ENCODE measurements around the gene SEC16A.

SEC16A gene

DNA sequence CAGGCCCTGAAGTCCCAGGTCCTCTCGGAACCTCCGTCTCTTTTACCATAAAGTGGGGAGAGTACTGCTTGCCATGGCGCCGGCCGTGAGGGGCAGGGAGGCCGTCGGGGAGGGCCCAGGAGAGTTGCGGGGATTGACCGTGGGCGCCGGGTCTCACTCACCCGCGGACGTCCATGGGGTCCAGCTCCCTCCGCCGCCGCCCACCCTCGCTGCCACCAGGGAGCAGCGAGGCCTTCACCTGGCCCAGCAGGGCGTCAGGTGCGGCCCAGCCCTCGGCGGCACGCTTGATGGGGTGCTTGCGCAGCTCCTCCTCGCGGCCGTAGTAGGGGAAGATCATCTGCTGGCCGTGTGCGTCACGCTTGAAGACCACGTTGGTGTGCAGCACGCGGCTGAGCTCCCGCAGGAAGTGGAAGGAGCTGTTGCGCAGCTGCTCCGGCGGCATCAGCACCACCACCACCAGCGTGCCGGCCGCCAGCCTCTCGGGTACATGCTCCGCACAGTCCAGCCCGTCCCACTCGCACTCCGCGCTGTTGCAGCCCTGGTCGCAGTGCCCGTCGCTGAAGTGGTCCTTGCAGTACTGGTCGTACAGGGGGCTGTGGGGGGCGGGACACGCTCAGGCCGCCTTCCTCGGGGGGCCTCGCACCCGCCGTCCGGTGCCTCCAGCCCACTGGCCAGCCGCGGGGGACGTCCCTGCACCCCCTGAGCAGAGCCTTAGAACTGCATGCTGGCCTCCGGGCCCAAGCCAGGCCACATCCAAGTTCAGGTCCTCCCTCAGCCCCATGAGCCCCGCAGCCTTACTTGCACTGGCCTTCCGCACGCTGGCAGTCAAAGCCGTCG lies 21.9 kb upstream of the SEC16A start:
- no peak for DNase-seq (ENCODE audit: low spot score)

DNA sequence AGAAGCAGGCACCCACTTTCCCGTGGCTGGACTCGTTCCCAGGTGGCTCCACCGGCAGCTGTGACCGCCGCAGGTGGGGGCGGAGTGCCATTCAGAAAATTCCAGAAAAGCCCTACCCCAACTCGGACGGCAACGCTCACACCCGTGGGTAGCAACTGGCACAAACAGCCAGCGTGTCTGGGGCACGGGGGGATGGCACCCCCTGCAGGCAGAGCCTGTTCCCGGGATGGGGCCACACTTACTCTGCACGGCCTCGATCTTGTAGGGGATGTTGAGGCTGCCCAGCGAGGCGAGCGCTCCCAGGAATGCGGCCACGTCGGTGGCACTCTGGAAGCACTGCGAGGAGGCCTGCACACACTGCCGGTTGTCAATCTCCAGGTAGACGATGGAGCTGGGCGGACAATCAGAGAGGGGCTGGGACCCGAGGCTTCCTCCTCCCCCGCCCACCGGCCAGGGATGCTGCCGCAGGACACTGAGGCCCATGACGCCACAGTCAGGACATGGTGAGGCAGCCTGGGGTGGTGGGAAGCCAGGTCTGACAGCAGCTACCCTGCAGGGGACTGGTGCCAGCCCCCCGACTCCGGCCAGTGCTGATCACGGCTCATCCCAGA lies 20.2 kb upstream of the SEC16A start:
- DNase-seq (ENCODE audit: low spot score) = no peak

DNA sequence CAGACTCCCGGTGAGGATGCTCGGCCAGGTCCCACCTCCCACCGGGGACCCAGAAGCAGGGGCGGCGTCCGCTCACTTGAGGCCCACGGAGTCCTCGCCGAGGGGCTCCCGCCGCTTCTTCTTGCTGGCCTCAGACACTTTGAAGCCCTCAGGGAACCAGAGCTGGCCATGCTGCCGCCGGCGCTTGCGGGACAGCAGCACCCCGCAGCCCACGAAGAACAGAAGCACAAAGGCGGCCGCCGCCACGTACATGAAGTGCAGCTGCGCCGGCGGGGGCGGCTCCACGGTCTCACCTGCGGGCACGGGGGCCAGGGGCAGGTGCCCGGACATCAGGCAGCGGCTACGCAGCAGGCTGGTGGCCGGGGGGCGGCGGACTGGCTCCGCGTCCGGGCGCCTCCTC lies 19.4 kb upstream of the SEC16A start:
- DNase-seq (ENCODE audit: low spot score) = no peak

DNA sequence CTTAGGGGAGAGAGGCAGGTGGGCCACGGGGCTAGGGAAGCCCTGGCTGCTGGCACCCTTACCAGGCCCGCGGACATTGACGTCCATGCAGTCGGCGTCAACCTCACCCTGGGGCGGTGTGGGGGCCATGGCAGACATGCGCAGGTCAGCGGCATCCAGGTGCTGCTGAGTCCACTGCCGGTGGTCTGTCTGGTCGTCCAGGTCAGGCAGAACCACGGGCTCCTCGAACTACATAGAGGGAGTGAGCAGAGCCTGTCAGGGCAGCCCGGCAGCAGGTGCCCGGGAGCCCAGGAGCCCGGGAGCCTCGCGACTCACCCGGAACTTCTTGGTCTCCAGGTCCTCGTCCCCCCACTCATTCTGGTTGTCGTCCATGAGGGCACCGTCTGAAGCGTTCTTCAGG lies 18.8 kb upstream of the SEC16A start:
- no peak for DNase-seq (ENCODE audit: low spot score)

DNA sequence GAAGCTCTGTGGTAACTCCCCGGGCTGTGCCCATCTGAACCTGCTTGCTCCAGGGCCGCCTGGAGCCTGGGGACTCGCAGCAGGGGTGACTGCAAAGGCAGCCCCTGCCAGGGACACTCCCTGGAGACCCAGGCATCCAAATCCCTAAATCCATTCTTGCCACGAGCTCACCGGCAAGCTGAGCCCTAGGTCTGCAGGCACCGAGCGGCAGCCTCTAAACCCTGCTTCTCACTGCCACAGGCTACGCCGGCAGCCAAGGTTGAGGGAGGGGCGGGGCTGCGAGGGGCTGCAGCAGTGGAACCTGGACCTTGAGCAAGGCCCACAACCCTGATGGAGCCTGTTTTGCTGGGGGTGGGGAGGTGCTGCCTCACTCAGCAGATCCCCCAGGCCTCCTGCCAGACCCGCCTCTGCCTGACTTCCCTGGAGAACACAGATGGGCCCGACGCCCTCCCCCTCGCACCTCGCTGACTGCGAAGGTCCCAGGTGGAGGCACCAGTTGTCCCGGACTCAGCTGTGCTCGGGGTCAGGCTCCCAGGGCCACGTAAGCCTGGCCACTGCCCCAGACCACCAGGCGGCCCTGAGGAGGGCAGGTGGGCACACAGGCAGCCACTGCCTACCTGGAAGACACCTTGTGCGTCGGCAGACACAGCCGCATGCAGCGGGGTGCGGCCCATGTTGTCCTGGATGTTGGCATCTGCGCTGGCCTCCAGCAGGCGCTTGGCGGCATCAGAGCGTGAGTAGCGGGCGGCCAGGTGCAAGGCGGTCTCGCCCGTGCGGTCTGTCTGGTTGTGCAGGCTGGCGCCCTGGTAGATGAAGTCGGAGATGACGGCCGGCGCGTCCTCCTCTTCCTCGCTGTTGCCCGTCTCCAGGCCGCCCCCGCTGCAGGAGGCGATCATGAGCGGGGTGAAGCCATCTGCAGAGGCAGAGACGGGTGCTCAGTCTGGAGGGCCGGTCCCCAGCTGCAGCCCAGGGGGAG lies 17.4 kb upstream of the SEC16A start:
- DNase-seq (ENCODE audit: low spot score) = no peak

DNA sequence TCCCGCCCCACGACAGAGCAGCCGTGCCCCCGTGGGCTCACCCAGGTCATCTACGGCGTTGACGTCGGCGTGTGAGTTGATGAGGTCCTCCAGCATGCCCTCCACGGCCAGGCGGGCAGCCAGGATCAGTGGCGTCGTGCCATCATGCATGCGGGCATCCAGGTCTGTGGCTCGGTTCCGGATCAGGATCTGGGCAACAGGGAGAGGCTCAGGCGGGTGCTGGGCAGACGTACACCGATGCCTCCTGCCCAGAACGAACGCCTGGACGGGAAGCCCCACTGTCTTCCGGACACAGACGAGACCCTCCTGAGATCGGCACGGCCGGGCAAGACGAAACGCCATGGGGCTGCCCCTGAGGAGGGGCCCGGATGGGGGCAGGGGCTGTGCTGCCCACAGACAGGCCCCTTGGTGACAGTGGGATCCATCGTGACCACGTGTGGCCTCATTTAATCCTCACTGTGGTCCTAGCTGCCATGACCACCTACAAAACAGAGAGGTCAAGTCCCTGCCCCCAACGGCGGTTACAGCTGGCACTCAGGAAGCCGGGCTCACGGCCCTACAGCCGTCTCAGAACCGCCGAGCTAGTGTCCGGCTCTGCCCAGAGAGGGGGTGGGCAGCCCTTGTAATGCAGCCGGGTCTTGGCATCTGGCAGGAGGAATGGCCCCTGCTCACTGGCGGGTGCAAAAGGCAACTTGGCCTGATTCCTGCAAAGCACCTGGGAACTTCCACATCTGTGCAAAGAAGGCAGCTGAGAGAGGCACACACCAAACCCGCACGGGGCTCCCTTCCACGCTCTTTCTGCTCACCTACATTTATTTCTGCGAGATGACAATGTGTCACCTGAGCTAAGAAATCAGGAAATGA lies 16.5 kb upstream of the SEC16A start:
- no peak for DNase-seq (ENCODE audit: low spot score)

DNA sequence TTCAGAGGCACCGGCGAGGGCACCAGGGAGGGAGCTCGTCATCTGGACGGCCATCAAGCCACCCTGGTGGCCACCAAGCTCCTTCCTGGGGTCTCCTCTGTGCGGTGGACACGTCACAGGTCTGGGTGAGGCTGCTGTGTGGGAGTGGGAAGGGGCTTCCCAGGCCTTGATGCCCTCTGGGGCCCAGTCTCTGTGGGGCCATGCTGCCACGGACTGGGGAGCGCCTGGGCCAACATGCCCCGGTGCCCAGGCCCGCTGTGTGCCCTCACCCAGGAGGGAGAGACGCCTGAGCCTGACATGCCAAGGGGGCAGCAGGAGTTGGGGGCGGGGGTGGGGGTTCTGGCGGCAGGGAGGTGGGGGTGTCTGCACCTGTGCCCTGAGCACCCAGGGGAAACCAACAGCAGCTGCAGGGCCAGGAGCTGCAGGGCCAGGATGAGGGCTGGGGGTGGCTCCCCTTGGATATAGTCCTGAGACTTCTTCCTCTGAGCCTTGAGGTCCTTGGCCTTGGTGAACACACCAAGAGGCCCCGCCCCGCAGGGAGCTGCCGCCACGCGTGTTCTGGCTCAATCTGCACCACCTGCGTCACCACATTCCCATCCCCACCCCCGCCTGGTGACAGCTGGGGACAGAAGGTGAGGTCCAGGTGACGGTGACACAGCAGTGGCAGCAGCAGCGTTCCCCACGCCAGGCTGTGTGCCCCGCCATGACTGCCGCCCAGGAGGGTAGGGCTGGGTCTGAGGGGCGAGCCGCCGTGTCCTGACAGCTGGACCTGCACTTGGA lies 15.3 kb upstream of the SEC16A start:
- no peak for DNase-seq (ENCODE audit: low spot score)

DNA sequence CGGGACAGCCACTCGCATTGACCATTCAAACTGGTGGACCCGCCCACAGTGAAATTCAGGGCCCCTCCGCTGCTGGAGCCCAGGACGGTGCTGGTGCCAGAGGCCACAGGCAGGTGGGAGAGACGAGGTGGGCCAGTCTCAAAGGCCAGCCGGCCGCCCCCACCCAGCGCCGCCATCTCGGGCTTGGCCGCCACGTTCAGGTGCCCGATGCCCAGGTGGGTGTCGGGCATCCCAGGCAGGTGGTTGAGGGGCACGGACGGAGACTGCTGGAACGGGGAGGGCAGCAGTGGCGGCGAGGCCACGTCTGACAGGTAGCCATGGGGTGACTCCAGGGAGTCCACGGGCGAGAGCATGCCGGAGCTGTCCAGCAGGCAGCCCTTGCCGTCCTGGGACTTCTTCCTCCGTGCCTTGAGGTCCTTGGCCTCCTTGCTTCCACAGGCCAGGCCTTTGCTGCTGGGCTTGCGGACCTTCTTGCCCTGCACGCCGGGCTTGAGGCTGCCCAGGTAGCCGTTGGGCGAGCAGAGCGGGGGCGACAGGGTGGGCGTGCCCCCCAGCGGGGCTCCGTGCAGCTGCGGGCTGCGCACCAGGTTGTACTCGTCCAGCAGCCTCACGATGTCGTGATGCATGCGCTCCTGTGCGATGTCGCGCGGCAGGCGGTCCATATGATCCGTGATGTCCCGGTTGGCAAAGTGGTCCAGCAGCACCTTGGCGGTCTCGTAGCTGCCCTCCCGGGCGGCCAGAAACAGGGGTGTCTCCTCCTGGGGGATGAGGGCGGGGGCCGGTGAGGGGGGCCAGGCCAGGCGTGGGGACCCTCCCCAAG lies 14.2 kb upstream of the SEC16A start:
- no peak for DNase-seq (ENCODE audit: low spot score)

DNA sequence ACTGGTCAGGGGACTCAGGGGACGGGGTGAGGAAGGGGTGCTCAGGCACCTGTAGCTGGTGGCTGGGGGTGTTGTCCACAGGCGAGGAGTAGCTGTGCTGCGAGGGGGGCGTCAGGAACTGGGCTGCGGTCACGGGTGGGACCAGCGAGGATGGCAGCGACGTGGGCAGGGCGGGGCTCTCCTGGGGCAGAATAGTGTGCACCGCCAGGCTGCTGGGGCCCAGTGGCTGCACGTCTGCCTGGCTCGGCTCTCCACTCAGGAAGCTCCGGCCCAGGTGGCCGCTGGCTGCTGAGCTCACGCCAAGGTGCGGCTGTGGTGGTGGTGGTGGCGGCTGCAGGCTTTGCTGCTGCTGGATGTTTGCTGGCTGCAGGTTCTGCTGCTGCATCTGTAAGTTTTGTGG lies 13.3 kb upstream of the SEC16A start:
- DNase-seq (ENCODE audit: low spot score) = no peak

DNA sequence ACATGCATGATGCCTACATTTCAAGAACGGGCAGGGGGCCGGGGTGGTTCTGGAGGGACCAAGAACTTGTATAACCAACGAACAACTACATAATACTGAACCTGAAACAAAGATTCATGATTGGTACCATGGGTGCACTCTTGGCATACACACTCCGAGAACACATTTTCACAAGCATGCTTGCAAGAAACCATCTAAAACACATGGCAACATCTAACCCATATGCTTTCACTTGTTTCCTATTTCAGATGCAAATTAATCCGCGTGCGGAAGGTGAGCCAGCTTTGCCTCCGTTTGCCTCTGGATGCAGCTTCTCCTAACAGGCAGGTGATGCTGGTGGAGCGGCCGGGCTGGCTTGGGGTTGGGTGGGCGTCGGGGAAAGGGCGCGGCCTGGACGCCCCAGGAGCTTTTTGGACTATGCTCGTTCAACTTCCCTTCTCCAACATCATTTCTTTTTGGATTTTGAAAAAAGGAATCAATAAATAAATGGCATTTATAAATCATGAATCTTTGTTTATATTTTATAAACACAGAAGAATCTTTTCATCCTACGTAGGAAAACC lies 12.5 kb upstream of the SEC16A start:
- no peak for DNase-seq (ENCODE audit: low spot score)

DNA sequence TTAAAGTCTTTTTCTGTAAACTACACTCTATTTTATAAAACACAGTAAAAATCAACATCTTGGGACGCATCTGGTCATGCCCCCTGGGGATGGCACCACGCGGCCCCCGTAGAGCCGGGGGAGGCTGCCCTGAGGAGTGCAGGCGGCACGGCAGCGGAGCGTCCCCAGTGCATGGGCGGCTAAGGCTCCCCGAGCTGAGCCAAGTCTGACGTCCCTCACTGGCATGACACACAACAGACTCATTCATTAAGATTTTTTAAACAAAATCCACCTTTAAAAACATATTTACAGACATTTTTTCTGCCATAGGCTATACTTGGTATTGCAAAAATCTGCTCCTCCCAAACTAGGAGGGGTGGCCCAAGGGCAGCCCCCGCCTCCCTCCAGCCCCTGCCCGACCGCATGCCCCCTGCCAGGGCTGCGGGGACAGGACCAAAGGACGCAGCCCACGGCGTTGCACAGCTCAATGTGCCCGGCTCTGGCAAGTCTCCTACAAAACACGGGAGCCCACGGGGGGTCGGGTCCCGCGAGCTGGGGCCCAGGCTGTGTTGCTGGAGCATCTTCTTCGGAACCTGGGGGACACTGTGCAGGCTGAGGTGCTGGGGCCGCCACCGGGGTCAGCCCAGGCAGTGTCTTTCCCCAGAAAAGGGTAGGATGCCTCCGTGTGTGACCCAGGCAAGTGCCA lies 11.8 kb upstream of the SEC16A start:
- no peak for DNase-seq (ENCODE audit: low spot score)

DNA sequence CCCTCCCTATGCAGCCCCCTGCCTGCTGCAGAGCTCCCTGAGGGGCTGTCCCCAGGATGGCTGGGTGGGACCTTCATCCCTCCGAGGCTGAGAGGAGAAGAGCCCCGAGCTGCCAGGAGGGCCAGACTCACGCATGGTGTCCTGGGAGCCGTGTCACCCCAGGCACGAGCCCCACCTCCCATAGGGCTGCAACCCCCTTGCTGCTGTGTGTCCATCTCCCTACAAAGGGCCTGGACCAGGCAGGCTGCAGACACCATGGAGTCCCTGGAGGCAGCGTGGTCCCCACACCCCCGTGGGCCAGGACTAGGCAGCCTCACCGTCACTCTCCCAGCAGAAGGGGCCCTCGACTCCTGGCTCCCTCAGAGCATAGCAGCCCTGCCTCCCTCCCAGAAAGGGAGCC lies 11.2 kb upstream of the SEC16A start:
- DNase-seq (ENCODE audit: low spot score) = no peak

DNA sequence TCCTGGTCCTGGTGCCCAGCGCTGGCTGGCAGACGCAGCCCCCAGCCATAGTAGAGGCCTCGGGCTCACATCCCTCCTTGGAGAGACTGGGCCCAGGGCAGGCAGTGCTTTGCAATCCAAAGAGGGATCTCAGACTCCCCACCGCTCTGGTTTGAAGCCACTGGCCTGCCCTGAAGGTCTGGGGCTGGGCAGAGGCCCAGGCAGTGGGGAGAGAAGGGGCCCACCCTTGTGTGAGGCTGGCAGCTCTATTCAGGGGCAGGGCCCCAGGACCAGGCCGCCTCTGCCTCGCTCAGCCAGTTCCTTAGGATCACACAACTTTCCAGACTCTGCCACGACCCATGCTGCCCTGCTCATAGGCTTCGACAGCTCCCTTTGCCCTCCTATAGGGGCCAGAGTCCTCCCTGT lies 10.7 kb upstream of the SEC16A start:
- no peak for DNase-seq (ENCODE audit: low spot score)

DNA sequence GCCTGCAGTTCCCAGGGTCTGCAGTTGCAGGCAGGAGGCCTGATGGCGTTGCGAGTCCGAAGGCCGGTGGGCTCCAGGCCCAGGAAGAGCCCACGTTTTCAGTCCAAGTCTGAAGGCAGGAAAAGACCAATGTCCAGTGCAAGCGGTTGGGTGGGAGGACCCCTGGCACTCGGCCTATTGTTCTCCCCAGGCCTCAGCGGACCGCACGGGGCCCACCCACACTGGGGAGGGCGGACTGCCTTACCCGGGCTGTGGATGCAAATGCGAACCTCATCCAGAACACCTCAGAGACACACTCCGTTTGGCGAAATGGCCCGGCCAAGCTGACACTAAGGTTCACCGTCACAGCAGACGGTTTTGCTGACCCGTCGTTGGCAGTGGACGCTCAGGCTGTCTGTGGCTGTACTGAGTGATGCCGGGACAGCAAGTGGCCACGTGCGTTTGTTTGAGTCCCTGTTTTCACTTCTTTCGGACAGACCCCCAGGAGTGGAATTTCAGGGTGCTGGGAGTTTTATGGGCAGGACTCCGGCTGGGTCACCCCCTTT lies 10.2 kb upstream of the SEC16A start:
- no peak for DNase-seq (ENCODE audit: low spot score)

DNA sequence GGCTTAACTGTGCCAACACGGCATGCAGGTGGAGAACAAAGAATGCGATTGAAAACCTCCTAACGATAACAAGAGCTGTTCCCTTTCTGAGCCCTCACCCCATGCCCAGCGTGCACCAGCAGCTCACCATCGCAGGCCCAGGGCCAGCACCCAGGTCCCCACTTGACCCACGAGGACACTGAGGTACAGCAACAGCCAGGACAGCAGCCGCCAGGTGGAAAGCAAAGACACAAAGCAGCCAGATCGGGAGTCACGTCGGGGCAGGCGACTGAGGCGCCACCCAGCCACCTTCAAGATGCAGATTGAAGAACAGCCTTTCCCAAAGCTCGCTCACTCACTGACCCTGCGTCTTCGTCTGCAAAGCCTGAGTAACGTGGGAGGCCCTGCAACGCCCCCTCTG lies 6.9 kb upstream of the SEC16A start:
- DNase-seq (ENCODE audit: low spot score) = no peak

DNA sequence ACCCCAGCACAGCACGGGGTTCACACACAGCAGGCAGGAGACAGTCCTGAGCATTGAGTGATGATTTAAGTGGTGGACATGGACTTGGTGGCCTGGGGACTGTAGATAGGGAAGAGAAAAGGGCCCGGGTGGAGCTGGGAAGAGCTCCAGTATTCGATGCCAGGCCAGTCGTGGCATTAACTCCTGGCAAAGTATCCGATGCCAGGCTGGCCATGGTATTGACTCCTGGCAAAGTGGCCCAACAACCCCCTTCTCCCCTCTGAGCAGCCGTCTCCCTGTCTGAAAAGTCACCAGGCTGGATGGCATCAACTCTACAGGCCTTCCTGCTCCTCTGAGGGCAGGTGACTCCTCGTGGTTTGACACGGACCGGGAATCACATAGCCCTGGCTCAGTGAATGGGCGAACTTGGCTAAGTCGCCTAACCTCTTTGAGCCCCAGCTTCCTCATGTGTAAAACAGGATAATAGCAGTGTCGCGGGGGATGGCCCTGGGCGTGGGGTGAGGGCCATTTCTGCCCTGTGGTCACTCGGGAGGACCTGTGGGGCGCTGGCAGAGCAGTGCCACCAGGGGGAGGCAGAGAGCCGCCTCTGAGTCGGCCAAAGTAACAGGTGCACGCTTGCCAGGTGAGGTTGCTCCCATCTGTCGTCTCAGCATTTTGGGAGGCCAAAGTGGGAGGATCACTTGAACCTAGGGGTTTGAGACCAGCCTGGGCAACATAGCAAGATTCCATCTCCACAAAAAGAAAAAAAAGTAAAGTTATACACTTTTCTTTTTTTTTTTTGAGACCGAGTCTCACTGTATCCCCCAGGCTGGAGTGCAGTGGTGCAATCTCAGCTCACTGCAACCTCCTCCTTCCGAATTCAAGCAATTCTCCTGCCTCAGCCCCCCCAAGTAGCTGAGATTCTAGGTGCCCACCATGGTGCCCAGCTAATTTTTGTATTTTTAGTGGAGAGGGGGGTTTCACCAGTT lies 5.7 kb upstream of the SEC16A start:
- DNase-seq (ENCODE audit: low spot score) = peak; percentile 62

DNA sequence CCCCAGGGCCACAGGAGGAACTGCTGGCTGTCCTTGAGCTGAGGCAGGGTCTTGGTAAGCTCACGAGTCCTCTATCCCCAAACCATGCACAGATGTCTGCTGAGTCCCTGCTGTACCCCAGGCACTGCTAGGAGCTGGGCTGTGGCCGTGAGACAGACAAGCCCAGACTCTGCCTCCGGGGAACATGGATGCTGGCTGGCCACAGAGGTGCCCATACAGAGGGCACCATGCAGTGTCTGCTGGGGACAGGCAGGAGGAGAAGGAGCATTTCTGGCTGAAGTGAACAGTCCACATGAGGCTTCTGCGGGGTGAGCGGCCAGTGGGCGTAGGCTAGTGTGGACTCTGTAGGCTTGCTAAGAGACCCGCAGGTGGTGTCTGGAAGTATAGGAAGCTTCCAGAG lies 4.8 kb upstream of the SEC16A start:
- no peak for DNase-seq (ENCODE audit: low spot score)
